Liver (tissue), 9 donors: ENCODE results near the gene NGFR. TPM values are rescaled to one million over a fixed set of nuclear protein-coding genes. Genes with fewer than 3 reads are reported as not detected.
A peak's percentile ranks its signal among the peaks of the same experiment; 100 is the strongest.

Experiments
- DNase-seq: peaks from one replicate; pipeline ENCODE4 v3.0.0-alpha.2; 2017; ENCODE audit warnings: low spot score
- H3K27ac ChIP-seq, 2 donors: one replicate each; pipeline ENCODE4 v1.7.0; 2013; ENCODE audit warnings: inconsistent platforms in 2 of 2, low read length in 2 of 2, control low read depth in 1 of 2, low read depth in 1 of 2, mild to moderate bottlenecking in 1 of 2
- H3K27me3 ChIP-seq, 4 donors: one replicate each; pipeline versions ENCODE4 v1.6.1 to v1.7.0; 2013; ENCODE audit warnings: low read length in 3 of 4, inconsistent platforms in 1 of 4, mild to moderate bottlenecking in 1 of 4, moderate library complexity in 1 of 4; ENCODE audit not compliant: control insufficient read depth in 4 of 4, insufficient read depth in 4 of 4
- H3K36me3 ChIP-seq, 4 donors: one replicate each; pipeline versions ENCODE4 v1.6.1 to v1.7.0; 2013; ENCODE audit warnings: low read length in 3 of 4, mild to moderate bottlenecking in 3 of 4, low read depth in 1 of 4, moderate library complexity in 1 of 4; ENCODE audit not compliant: control insufficient read depth in 4 of 4, insufficient read depth in 3 of 4
- H3K4me1 ChIP-seq, 4 donors: one replicate each; pipeline versions ENCODE4 v1.6.1 to v1.7.0; 2013; ENCODE audit warnings: low read length in 3 of 4, mild to moderate bottlenecking in 3 of 4, moderate library complexity in 1 of 4; ENCODE audit not compliant: control insufficient read depth in 4 of 4, insufficient read depth in 4 of 4
- H3K4me3 ChIP-seq, 3 donors: one replicate each; pipeline versions ENCODE4 v1.6.1 to v1.7.0; 2013; ENCODE audit warnings: low read length in 3 of 3, control low read depth in 1 of 3, low read depth in 1 of 3, mild to moderate bottlenecking in 1 of 3
- H3K9ac ChIP-seq, 2 donors: one replicate each; pipeline ENCODE4 v1.7.0; 2013; ENCODE audit warnings: low read length in 2 of 2, mild to moderate bottlenecking in 2 of 2, moderate library complexity in 2 of 2, control low read depth in 1 of 2, low read depth in 1 of 2
- H3K9me3 ChIP-seq, 4 donors: one replicate each; pipeline versions ENCODE4 v1.6.1 to v1.7.0; 2013; ENCODE audit warnings: low read length in 3 of 4; ENCODE audit not compliant: control insufficient read depth in 4 of 4
- ATF3 ChIP-seq: IDR thresholded peaks from 2 replicates; pipeline ENCODE4 v1.6.1; 2016; ENCODE audit warnings: antibody characterized with exemption
- CTCF ChIP-seq: fragments of 150-350 bp; IDR thresholded peaks from 2 replicates; pipeline ENCODE4 v1.5.1; 2017; ENCODE audit warnings: improper control_type of control experiment, low read depth, low read length; ENCODE audit not compliant: missing input control
- EGR1 ChIP-seq, 2 donors: IDR thresholded peaks; 2 replicates each; pipeline ENCODE4 v1.6.1; 2016 to 2018; ENCODE audit warnings: antibody characterized with exemption in 2 of 2, low read depth in 2 of 2
- FOXA1 ChIP-seq: IDR thresholded peaks from 2 replicates; pipeline ENCODE4 v1.6.1; 2016; ENCODE audit warnings: antibody characterized with exemption
- FOXA2 ChIP-seq: IDR thresholded peaks from 2 replicates; pipeline ENCODE4 v1.6.1; 2016; ENCODE audit warnings: antibody characterized with exemption
- GABPA ChIP-seq, 2 donors: IDR thresholded peaks in 1 of 2; conservative IDR thresholded peaks in 1 of 2; 2 replicates each; pipeline ENCODE4 v1.6.1; 2016; ENCODE audit warnings: antibody characterized with exemption in 2 of 2, mild to moderate bottlenecking in 1 of 2, moderate library complexity in 1 of 2
- HNF4A ChIP-seq, 2 donors: conservative IDR thresholded peaks; 2 replicates each; pipeline ENCODE4 v1.6.1; 2016; ENCODE audit warnings: antibody characterized with exemption in 2 of 2, mild to moderate bottlenecking in 2 of 2
- HNF4G ChIP-seq: IDR thresholded peaks from 2 replicates; pipeline ENCODE4 v1.6.1; 2016; ENCODE audit warnings: antibody characterized with exemption
- JUND ChIP-seq, 2 donors: IDR thresholded peaks; 2 replicates each; pipeline ENCODE4 v1.6.1; 2016; ENCODE audit warnings: antibody characterized with exemption in 2 of 2
- MAX ChIP-seq: IDR thresholded peaks from 2 replicates; pipeline ENCODE4 v1.6.1; 2016; ENCODE audit warnings: antibody characterized with exemption
- NR2F2 ChIP-seq: IDR thresholded peaks from 2 replicates; pipeline ENCODE4 v1.6.1; 2016; ENCODE audit warnings: antibody characterized with exemption
- RAD21 ChIP-seq, 2 donors: IDR thresholded peaks; 2 replicates each; pipeline ENCODE4 v1.6.1; 2016; ENCODE audit warnings: antibody characterized with exemption in 2 of 2, mild to moderate bottlenecking in 2 of 2
- REST ChIP-seq: IDR thresholded peaks from 2 replicates; pipeline ENCODE4 v1.6.1; 2016; ENCODE audit warnings: antibody characterized with exemption, mild to moderate bottlenecking
- RXRA ChIP-seq, 2 donors: IDR thresholded peaks; 2 replicates each; pipeline ENCODE4 v1.6.1; 2017 to 2018; ENCODE audit warnings: antibody characterized with exemption in 2 of 2, mild to moderate bottlenecking in 1 of 2
- TAF1 ChIP-seq: conservative IDR thresholded peaks from 2 replicates; pipeline ENCODE4 v1.6.1; 2016; ENCODE audit warnings: antibody characterized with exemption, mild to moderate bottlenecking
- YY1 ChIP-seq: IDR thresholded peaks from 2 replicates; pipeline ENCODE4 v1.6.1; 2016; ENCODE audit warnings: antibody characterized with exemption, mild to moderate bottlenecking
- ZBTB33 ChIP-seq: IDR thresholded peaks from 2 replicates; pipeline ENCODE4 v1.6.1; 2016; ENCODE audit warnings: antibody characterized with exemption
- WGBS: extraction: QIAGEN DNeasy Blood & Tissue Kit; methylation state at CpG from one replicate; pipeline ENCODE4 v1.1.7; 2013; 5-methylcytosine and 5-hydroxymethylcytosine counted together
- polyA plus RNA-seq, 2 donors: library from polyadenylated mRNA; stranded (reverse) in 1 of 2; unstranded in 1 of 2; fragments of 200-250 nt in 1 of 2; fragments of >200 nt in 1 of 2; fragmentation: Nextera tagmentation in 1 of 2; extraction: Ambion mirVana in 1 of 2; gene quantifications; one replicate each; pipeline versions ENCODE4 v1.2.1 to v1.2.3, GENCODE V29; 2013 to 2015
- total RNA-seq, 2 donors: library from RNA; depleted of rRNA; stranded (reverse); fragments of >200 nt; gene quantifications; one replicate each; pipeline ENCODE4 v1.2.3, GENCODE V29; 2014
- donor health status: healthy.
- donor health status: healthy.
- donor health status: healthy.
- donor health status: healthy.
- donor health status: healthy.

Gene NGFR
- total and polyA plus RNA-seq, 4 donors = 6.9 to 11.0 (median 10.5) TPM

- peak overlapping the region in 1 of 3 donors; percentile 48 for H3K4me3 ChIP-seq
- 37% methylated on average over 17 of the region's 17 CpGs for WGBS
- H3K9ac ChIP-seq = no peak overlapping the region
- H3K27me3 ChIP-seq = peaks cover 0 to 16% (median 11%) of the 10 kb centered on the region in 4 donors
- no peaks in the 10 kb centered on the region for H3K9me3 ChIP-seq
- H3K4me1 ChIP-seq = peaks cover 8 to 26% (median 20%) of the 10 kb centered on the region in 4 donors
- no peak overlapping the region for H3K27ac ChIP-seq
- no peak for TF ChIP-seq FOXA2
- TF ChIP-seq EGR1 (IDR thresholded peaks at IDR 0.05; ENCODE audit: low read depth in 2 of 2) = no peak
- no peak for TF ChIP-seq ZBTB33
- no peak for TF ChIP-seq NR2F2
- TF ChIP-seq YY1 = no peak
- TF ChIP-seq RAD21 (IDR thresholded peaks at IDR 0.05) = no peak
- TF ChIP-seq ATF3 = no peak
- no peak for TF ChIP-seq HNF4A (conservative IDR thresholded peaks at IDR 0.05)
- TF ChIP-seq JUND (IDR thresholded peaks at IDR 0.05) = no peak
- no peak for TF ChIP-seq FOXA1
- no peak for TF ChIP-seq CTCF
- no peak for TF ChIP-seq RXRA (IDR thresholded peaks at IDR 0.05)
- TF ChIP-seq TAF1 = no peak
- TF ChIP-seq REST = no peak
- TF ChIP-seq MAX = no peak
- DNase-seq = no peak
- H3K36me3 ChIP-seq = no peaks in the 10 kb centered on the region
These were observed 601 bp upstream of the NGFR start for GRCh38 chr17:49494399-49494985.

- peak overlapping the region in 1 of 3 donors; percentile 48 for H3K4me3 ChIP-seq
- H3K27ac ChIP-seq = peak overlapping the region in 1 of 2 donors; percentile 31
- DNase-seq = no peak
- H3K4me1 ChIP-seq = peaks cover 8 to 26% (median 20%) of the 10 kb centered on the region in 4 donors
- 5% methylated on average over 22 of the region's 22 CpGs for WGBS
- peaks cover 0 to 16% (median 11%) of the 10 kb centered on the region in 4 donors for H3K27me3 ChIP-seq
- H3K36me3 ChIP-seq = no peaks in the 10 kb centered on the region
- no peak overlapping the region for H3K9ac ChIP-seq
- H3K9me3 ChIP-seq = no peaks in the 10 kb centered on the region
- no peak for TF ChIP-seq HNF4G
- no peak for TF ChIP-seq GABPA (IDR thresholded peaks at IDR 0.05 in 1 of 2, conservative IDR thresholded peaks at IDR 0.05 in 1 of 2)
- no peak for TF ChIP-seq ATF3
- no peak for TF ChIP-seq JUND (IDR thresholded peaks at IDR 0.05)
- no peak for TF ChIP-seq REST
- no peak for TF ChIP-seq FOXA1
- no peak for TF ChIP-seq YY1
- TF ChIP-seq CTCF = no peak
- TF ChIP-seq RAD21 (IDR thresholded peaks at IDR 0.05) = no peak
These were observed 719 bp downstream of the NGFR start for GRCh38 chr17:49495842-49496182.
